Ureter (tissue), 1 donor: ENCODE results near the gene CCDC85A. TPM values are rescaled to one million over a fixed set of nuclear protein-coding genes. Genes with fewer than 3 reads are reported as not detected.

ENCODE experiments used
- DNase-seq: peaks from one replicate; pipeline ENCODE4 v3.0.0-alpha.2; 2020; ENCODE audit warnings: low spot score
- total RNA-seq: library from RNA; stranded (reverse); gene quantifications from one replicate; pipeline ENCODE4 v1.2.4, GENCODE V29; 2023
- donor health status: DM: yes; HTN: yes; CAD: no.

The CCDC85A gene
- total RNA-seq, 1 donor from 2014 or later, result 1.5 TPM

- no peak for DNase-seq
Measured at GRCh38 chr2:56364902-56365301, 181.1 kb downstream of the CCDC85A start.

GRCh38 chr2:56369316-56369715 lies 185.5 kb downstream of the CCDC85A start:
- DNase-seq, result no peak

- no peak for DNase-seq
Measured at GRCh38 chr2:56372071-56372656, 188.4 kb downstream of the CCDC85A start.

- DNase-seq, result no peak
Measured at GRCh38 chr2:56375251-56375650, 191.5 kb downstream of the CCDC85A start.

- DNase-seq, result no peak
Measured at GRCh38 chr2:56376699-56377665, 193.2 kb downstream of the CCDC85A start.

GRCh38 chr2:56379066-56379465 lies 195.3 kb downstream of the CCDC85A start:
- DNase-seq, result no peak

GRCh38 chr2:56380861-56381260 lies 197.1 kb downstream of the CCDC85A start:
- DNase-seq, result no peak

- DNase-seq, result no peak
Measured at GRCh38 chr2:56382466-56382865, 198.7 kb downstream of the CCDC85A start.

GRCh38 chr2:56386657-56387056 lies 202.9 kb downstream of the CCDC85A start:
- DNase-seq, result no peak

GRCh38 chr2:56390644-56391043 lies 206.9 kb downstream of the CCDC85A start:
- DNase-seq, result no peak

- DNase-seq, result no peak
Measured at GRCh38 chr2:56410140-56410539, 226.3 kb downstream of the CCDC85A start.

GRCh38 chr2:56416500-56417176 lies 232.8 kb downstream of the CCDC85A start:
- DNase-seq, result no peak
